Stimulated activated CD4-positive, alpha-beta T cell treated with anti-CD3 and anti-CD28 coated beads, Interleukin-15, amount 100 ng/mL, for 24 hours (primary cell): Measurements from ENCODE around the gene SCEL.
"Not testable (repeated sequence)": the region's sequence is repeated elsewhere in the genome, so short reads cannot be mapped to it uniquely, and the experiment has no call there.

Source experiments
- DNase-seq: peaks from one replicate; pipeline ENCODE4 v3.0.0-alpha.2; 2020

The SCEL gene, protein sequence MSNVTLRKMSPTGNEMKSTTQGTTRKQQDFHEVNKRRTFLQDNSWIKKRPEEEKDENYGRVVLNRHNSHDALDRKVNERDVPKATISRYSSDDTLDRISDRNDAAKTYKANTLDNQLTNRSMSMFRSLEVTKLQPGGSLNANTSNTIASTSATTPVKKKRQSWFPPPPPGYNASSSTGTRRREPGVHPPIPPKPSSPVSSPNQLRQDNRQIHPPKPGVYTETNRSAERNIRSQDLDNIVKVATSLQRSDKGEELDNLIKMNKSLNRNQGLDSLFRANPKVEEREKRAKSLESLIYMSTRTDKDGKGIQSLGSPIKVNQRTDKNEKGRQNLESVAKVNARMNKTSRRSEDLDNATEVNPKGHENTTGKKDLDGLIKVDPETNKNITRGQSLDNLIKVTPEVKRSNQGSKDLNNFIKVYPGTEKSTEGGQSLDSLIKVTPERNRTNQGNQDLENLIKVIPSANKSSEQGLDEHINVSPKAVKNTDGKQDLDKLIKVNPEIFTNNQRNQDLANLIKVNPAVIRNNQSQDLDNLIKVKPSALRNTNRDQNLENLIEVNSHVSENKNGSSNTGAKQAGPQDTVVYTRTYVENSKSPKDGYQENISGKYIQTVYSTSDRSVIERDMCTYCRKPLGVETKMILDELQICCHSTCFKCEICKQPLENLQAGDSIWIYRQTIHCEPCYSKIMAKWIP

DNA sequence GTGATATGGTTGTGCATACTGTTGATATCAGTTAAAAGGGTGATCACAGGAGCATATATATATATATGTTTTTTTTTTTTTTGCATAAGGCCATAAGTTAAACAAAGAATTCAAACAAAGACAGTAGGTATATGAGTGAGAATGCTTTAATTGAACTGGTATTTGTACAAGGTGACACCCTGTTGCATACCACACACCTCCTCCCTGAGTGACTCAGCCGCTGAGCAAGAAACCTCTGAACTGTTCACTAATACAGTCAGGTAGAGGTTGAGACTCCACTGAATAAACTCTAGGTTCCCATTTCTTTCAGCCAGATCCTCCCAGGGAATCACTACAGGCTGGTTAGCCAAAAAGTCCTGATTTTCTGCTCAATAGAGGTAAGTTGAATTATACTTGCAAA is at the start of gene SCEL:
Gene SCEL (plus strand): TSS at position 259 of the 400 bp plus-strand sequence. CDS start 20,170 bp downstream, outside the sequence.
- DNase-seq = no peak

DNA sequence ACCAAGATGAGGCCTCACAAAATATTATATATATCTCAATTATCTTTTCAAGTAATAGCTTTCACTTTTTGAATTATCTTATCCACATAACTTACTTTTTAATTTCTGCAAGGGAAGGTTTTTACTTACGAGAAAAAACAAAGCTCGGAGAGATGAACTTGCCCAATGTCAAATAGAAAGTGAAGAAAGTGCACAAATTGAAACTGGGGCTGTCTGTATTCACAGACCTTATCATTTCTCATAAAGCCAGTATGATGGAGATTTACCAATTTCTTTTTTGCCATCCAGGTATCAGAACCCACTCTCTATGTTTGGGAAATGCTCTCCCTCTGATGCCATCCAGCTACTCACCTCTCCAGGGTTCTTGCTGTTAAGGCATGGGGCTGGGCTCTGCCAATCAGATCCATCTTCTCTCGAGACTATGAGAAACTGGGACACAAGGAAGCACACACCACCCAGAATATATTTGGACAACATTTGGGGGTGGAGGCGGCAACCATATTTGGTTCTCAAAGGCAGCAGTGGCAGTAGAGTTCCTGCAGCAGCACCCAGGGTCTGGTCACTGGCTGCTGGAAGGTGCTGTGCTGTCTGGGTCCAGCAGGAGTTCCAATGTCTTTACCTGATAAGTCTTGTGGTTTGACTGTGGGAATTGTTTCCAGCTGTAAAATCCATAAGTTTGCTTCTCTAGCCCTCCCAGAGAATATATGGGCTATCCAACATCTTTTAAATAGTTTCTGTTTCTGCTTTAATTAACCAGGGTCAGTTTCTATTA is 45.8 kb upstream of the SCEL start:
- no peak for DNase-seq

DNA sequence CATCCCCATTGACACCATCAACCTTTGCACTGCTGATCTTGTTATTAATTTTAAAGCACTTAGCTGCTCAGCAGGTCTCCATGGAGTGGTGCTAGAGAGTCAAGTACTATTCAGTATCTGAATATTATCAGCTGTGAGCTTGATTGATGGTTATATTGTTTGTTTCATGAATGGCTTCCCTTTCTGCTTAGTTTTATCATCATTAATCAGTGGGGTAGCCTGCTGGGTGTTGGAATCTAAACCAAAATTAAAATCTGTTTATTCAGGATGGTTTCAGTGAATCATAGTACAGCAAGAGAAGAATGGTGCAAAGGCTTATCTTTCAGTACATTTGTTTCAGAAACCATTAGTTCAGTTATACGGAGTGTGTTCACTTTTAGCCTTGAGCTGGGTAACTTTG is 42.5 kb upstream of the SCEL start:
- no peak for DNase-seq

DNA sequence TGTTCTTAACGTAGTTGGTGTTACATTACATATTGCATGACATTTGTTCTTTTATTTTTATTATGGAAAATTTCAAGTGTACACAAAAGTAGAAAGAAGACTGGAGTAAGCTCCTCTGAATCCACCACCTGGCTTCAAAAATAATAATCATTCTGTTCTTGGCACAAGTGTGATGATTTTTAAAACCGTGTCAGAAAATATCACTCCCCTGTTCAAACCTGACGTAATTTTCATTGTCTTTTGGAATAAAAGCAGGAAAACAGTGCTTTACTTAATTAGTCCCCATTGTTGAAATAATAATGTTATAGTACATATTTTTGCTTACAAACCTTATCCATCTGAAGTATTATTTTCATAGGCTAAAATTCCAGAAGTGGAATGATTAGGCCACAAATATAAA is 41.3 kb upstream of the SCEL start:
- DNase-seq = no peak

DNA sequence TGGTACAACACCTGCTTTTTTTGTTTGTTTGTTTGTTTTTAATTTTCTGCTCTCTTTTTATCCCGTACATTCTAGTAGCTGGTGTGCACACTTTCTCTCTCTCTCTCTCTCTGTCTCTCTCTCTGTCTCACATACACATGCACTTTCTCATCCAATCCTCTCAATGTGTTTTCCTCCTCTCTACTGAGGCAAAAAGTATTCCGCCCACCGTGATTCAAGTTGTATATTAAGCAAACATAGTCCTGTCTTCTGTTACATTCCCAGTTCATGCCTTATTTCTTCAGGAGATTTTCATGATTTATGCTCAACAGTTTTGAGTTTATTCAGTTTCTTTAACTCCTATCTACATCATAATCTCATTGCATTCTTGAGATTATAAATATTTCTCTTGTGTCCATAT is 38.2 kb upstream of the SCEL start:
- no peak for DNase-seq

DNA sequence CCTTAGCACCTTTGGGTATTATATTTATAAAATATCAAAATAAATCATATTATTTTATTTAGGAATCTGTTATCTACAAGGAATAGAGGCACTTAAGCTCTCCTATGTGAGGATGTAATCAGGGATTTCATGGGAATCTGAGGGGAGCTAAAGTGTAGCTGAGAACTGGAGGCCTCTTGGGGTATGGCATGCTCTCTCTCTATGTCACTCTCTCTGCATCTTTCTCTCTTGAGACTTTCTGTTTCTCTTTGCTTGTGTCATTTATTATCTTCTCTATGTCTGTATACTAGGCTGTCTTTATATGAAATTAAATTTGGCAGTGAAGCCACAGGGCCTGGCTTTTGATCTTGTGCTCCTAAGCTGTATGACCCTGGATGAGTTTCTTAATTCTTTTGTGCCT is 37.7 kb upstream of the SCEL start:
- DNase-seq = no peak

DNA sequence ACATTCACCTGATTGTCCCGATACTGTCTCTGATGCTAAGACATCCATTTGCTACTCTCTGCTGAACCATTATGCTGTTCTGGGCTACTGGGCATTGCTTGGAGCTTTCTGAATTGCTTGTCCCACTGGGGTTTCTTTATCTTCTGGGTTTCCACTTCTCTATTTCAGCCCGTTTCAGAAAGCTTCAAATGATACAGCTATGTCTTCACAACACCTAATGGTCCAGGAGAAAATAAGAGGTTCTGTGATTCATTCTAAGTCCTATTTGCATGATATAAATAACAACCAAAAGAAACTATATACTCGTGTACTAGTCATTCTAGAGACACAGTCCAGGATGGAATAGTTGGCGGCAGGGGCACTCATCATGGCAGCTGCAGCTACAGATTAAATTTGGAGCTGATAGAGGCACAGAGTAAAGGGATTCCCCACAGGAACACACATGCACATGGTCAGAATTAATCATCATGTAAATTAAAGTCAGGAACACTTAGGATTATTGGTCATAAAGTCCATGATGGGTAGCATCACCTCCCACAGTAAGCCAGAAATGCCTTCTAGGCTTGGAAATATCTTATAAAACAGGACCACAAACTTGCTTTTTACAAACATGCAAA is 33.3 kb upstream of the SCEL start:
- no peak for DNase-seq

DNA sequence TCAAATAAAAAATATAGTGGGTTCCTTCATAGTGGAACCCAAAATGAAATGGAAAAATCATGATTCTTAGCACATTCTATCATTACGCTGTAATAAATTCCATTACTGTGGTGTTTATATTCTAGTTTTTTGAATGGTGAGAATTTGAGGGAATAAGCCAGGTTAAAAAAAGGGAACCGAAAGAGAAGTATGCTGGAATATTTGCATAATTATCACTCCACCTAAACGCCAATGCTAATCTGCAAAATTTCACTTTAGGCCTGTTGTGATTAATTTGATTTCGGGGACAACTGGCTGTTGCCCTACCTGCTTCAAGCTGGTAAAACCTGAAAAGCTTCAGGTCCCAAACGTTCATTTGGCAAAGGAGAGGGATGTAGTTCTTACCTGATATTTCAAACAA is 32.1 kb upstream of the SCEL start:
- no peak for DNase-seq

DNA sequence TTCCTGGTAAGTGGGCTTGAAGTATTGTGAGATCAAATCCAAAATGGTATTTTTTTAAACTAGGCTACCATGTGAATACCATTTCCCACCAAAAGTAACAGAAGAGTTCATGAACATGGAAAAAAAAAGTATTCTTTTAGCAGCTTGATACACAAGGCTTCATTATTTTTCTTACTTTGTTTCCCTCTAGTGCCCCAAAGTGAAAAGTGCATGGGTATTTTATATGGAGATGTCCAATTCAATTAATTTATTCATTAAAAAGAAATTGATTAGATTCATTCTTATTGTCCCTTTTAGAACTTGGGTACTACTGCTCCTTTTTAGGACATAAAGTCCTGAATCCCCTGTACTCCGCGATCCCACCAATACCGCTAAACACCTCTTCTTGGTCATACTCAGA is 28.6 kb upstream of the SCEL start:
- DNase-seq = no peak

DNA sequence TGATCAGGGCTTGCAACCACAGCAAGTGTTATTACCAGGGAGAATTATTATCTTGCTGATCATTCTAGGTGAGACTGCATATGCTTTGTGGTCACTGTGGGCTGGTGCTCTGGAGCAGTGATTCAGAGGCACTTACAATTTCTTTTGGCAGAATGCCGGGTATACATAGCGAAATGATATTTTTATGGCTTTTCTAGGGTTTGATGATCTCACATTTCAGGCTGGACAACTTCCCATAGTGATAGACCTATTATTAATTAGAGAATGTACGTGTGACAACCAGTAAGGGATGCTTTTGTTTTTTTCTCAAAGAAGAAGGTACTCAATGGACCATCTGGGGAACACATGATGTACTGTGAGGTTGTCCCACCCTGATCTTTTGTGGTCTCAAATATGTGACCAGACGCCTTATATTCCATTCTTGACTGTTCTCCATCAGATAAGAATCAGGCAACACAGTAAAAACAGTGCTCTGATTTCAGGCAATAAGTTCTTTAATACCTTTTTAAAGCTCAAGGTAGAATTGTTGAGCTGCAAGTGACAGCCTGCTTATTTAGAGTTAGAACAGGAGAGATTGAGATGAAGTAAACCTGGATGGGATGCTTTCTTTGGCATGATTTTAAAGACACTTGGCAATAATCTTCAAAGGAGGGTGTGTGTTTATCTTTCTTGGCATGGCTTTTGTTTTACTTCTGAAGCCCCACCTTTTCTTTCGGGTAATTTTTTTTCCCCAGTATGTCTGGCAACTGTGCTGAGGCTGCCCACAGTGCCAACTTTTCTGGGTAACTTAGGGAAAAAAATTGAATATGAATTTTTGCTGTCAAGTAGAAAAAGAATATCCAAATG is 27.4 kb upstream of the SCEL start:
- no peak for DNase-seq

DNA sequence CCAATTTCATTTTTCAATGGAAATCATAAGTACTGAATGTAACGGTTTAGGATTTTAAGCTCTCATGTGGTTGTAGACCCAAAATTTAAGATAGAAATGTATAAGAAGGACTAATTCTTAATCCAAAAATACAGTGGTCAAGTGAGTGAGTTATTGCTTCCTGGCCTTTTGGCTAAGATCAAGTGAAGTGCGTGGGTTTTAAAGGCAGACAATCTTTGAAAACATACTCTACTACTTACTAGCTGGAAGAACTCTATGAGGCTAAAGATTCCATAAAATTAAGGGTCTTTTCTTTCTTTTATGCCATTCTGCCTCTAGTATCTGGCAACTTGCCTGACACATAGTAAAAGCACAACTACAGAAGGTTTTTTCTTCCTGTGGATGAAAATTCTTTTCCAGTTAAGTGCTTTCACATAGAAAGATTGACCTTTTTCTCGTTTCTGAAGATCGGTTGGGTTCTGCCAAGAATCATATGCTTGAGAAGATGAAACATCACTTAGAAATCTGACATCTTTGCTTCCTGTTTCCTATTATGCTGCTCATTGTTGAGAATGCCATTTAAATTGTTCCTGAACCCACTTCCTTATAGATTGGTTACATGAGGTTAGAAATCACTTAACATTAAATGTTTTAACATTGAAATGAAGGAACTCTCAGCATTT is 26.4 kb upstream of the SCEL start:
- DNase-seq = no peak

DNA sequence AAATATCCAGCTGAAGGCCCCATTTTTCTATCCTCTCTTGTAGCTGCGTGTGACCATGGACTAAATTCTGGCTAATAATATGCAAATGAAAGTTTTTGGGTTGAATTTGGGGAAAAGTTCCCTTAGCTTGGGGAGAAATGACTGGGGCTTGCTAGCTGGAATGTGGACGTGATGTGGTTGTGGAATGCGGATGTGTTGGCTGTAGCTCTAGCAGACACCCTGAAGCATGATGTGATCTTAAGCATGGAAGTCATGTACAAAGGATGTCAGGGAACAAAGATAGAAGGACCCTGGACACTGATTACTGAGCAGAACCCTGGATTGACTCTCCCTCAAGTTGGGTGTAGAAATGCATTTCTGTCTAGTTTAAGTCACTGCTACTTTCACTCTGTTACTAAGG is 25.4 kb upstream of the SCEL start:
- DNase-seq = no peak

DNA sequence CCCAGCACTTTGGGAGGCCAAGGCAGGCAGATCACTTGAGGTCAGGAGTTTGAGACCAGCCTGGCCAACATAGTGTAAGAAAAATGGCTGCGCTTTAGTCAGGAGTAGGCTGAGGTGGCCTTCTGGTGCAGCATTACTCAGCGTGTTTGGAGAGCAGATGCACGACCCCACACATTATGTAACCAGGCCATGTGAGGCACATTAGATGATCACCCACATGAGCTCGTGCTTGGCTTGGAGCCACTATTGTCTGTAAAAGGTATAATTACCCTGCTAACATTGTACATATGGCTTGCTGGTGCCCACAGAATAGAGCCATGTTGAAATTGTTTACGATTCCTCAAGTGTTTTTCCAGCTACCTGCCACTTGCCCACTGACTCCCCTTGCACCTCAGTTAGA is 24.0 kb upstream of the SCEL start:
- DNase-seq = no peak

DNA sequence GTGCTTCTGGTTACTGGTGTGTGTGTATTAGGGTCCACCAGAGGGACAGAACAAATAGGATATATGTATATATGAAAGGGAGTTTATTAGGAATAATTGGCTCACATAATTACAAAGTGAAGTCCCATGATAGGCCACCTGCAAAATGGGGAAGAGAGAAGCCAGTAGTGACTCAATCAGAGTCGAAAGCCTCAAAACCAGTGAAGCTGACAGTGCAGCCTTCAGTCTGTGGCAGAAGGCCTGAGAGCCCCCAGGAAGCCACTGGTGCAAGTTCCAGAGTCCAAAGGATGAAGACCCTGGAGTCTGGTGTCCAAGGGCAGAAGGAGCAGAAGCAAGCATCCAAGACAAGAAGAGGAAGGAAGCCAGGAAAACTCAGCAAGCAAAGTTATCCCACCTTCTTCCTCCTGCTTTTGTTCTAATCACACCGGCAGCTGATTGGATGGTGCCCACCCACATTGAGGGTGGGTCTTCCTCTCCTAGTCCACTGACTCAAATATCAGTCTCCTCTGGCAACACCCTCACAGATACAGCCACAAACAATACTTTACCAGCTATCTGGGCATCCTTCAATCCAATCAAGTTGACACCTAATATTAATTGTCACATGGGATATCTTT is 21.7 kb upstream of the SCEL start:
- no peak for DNase-seq

DNA sequence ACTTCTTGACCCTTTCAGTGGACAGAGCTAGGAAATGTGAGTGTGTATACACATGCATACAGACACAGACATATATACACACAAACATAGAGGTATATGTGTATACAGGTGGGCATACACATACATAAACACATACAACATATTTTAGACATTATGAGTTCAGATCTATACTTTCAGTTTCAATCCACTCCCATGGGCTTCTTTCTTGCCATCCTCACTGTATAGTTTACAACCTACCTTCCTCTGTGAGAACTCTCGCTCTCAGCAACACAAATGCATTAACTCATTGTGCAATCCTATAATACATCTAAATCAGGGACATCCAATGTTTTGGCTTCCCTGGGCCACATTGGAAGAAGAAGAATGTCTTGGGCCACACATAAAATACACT is 21.2 kb upstream of the SCEL start:
- DNase-seq = no peak

DNA sequence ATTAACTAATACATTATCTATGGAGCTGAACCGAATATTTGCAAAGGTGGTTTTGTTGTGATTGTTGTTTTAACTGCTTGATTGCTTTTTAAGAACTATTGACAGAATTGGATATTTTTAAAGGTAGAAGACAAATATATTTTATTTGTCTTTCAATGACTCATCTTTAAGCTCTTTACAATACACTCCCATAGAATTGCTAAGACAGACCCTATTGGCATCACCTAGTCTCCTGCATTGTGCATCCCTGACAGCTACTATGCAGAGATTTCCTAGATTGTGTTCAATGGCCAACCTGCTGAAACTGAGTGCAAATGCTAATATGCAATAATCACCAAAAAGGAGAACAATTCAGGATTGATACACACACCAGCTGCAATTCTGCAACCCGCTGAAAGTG is 19.7 kb upstream of the SCEL start:
- no peak for DNase-seq

DNA sequence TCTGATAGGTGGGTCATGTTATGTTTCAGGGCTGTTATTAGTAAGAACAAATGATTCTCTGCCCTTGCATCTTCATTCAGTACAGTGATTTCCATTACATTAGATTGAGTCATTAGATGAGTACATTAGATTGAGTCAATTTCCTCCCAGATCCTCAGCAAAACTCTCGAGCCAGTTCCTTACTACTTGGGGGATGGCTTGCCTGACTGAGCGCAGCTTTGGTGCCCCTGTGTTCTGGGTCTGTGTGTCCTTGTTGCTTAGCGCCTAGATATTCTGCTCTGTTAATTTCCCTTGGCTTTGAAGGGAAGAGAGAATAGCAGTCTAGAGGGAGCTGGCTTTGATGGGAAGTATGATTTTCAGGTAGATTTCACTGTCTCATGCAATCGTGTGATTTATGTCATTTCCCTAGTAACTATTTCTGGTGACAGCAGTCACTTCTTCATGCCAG is 19.1 kb upstream of the SCEL start:
- peak; percentile 18 for DNase-seq

DNA sequence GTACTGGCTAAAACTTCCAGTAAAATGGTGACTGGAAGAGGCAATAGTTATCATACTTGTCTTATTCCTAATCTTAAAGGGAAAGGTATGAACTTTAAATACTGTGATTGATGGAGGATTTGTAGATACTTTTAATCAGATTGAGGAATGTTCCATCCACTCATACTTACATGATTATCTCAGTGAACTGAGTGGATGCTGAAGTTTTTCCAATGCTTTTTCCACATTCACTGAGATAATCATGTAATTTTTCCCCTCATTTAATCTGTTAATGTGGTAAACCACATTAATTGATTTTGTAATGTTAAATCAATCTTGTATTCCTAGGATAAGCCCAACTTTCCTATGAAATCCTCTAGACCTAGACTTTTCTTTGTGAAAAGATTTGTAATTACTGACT is 17.2 kb upstream of the SCEL start:
- DNase-seq = no peak

DNA sequence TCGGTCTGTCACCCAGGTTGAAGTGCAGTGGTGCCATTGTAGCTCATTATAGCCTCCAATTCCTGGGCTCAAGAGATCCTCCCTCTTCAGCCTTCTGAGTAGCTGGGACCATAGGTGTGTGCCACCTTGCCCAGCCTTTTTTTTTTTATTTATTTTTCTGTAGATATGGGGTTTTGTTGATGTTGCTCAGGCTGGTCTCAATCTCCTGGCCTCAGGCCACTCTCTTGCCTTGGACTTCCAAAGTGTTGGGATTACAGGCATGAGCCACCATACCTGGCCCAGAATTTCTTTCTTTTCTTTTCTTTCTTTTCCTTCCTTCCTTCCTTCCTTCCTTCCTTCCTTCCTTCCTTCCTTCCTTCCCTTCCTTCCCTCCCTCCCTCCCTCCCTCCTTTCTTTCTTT is 16.1 kb upstream of the SCEL start:
- DNase-seq = not testable (repeated sequence)

DNA sequence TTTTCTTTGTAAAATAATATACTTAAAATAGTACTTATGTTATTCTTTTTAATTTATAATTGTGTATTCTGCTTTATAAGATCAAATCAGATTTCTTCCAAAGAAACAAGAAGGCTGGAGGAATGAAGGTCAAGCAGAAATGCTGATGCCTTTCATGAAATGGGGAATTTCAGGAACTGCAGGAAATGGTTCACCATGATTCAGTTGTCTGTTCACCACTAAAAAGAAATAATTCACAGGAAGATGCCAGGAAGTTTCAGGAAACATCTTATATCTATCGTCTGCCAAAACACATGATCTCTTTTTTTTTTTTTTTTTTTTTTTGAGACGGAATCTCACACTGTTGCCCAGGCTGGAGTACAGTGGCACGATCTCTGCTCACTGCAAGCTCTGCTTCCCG is 15.7 kb upstream of the SCEL start:
- no peak for DNase-seq

DNA sequence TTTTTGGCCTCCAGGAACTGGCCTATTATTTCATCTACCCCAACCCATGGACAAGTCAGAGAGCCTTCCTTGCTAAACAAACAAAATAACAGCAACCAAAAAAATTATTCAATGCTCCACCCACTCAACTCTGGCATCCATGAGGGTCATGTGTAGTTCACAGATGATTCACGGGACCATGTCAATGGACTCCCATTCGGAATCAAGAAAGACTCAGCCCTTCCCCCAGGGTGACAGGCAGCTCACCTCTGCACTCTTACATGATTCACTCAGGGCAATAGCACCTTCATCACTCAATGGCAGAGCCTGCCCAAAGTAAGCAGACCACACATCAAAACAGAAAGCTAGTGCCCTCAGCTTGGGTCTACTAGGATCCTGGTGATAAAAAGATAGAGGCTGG is 14.3 kb upstream of the SCEL start:
- no peak for DNase-seq
